A549 (cell line): ENCODE results near the gene MMP24OS. TPM values are rescaled to one million over a fixed set of nuclear protein-coding genes. Genes with fewer than 3 reads are reported as not detected.

Experiments used
- ATAC-seq, 2 experiments: fragments of 200-7000 bp in 1 of 2; fragments of >200 bp in 1 of 2; cut with Nextera tagmentation in 1 of 2; cut with Tn5 transposase in 1 of 2; 3 replicates each; pipeline versions ENCODE4 v1.8.0 to v1.9.1; 2018 to 2020; ENCODE audit warnings: mild to moderate bottlenecking in 1 of 2, moderate library complexity in 1 of 2
- CTCF ChIA-PET: fragments of 300-600 bp; sonication (Branson Sonifier 250); formaldehyde crosslinking; extraction: SDS; loops from one replicate; lab custom pipeline; 2021; ENCODE audit warnings: antibody characterized with exemption, inconsistent platforms; lab: Yijun Ruan, JAX
- POLR2A ChIA-PET: fragments of 350-600 bp; formaldehyde crosslinking; extraction: SDS; loops from one replicate; lab custom pipeline; 2021; ENCODE audit warnings: antibody characterized with exemption, inconsistent platforms; lab: Yijun Ruan, JAX
- DNase-seq, 2 experiments: peaks; one replicate each; pipeline versions ENCODE4 v3.0.0 to v3.0.0-alpha.2; 2011 to 2016; ENCODE audit warnings: low read depth in 1 of 2, low spot score in 1 of 2
- FAIRE-seq: peaks from 2 replicates; lab custom pipeline; 2011; peaks lifted over from hg19 to GRCh38; lab: Jason Lieb, UNC
- H3K27ac ChIP-seq, 2 experiments: fragments of >200 bp; sonication (Bioruptor Twin); formaldehyde crosslinking; 3 replicates each; pipeline ENCODE4 v1.5.1; 2016 to 2017
- H3K4me1 ChIP-seq: fragments of >200 bp; sonication (Bioruptor Twin); formaldehyde crosslinking; 3 replicates; pipeline ENCODE4 v1.6.1; 2016
- H3K4me2 ChIP-seq: fragments of >200 bp; sonication (Bioruptor Twin); formaldehyde crosslinking; 3 replicates; pipeline ENCODE4 v1.6.1; 2016
- H3K4me3 ChIP-seq: fragments of >200 bp; sonication (Bioruptor Twin); formaldehyde crosslinking; 3 replicates; pipeline ENCODE4 v1.5.1; 2016
- H3K9me3 ChIP-seq: fragments of >200 bp; sonication (Bioruptor Twin); formaldehyde crosslinking; 3 replicates; pipeline ENCODE4 v1.6.1; 2016
- ATOH8 ChIP-seq: fragments of 250-450 bp; sonication (Bioruptor Pico); IDR thresholded peaks from 2 replicates; pipeline ENCODE4 v1.5.0; 2020; ENCODE audit warnings: low read depth, mild to moderate bottlenecking, moderate library complexity
- CBX8 ChIP-seq: fragments of 200-600 bp; sonication (generic); IDR thresholded peaks from 2 replicates; pipeline ENCODE4 v1.6.1; 2016
- CEBPB ChIP-seq, 2 experiments: fragments of >200 bp in 1 of 2; sonication (Bioruptor Twin) in 1 of 2; formaldehyde crosslinking in 1 of 2; IDR thresholded peaks; 2 replicates each; pipeline ENCODE4 v1.6.1; 2012 to 2016
- CHD2 ChIP-seq: fragments of 150-350 bp; IDR thresholded peaks from 2 replicates; pipeline ENCODE4 v1.6.1; 2014; ENCODE audit warnings: low read length; ENCODE audit not compliant: partially characterized antibody
- FOSB ChIP-seq: fragments of 250-450 bp; sonication (Bioruptor Pico); IDR thresholded peaks from 2 replicates; pipeline ENCODE4 v1.5.0; 2020; ENCODE audit warnings: mild to moderate bottlenecking, moderate library complexity
- FOXS1 ChIP-seq: fragments of 250-450 bp; sonication (Bioruptor Pico); IDR thresholded peaks from 2 replicates; pipeline ENCODE4 v1.5.0; 2020; ENCODE audit warnings: mild to moderate bottlenecking, moderate library complexity
- HDAC2 ChIP-seq: fragments of 200-600 bp; sonication (generic); IDR thresholded peaks from 2 replicates; pipeline ENCODE4 v1.6.1; 2016
- HMGXB4 ChIP-seq: fragments of 250-450 bp; sonication (Bioruptor Pico); IDR thresholded peaks from 2 replicates; pipeline ENCODE4 v1.5.0; 2021; ENCODE audit warnings: mild to moderate bottlenecking, moderate library complexity, borderline replicate concordance
- HOXA7 ChIP-seq: fragments of 250-450 bp; sonication (Bioruptor Pico); IDR thresholded peaks from 2 replicates; pipeline ENCODE4 v1.5.0; 2020; ENCODE audit warnings: mild to moderate bottlenecking, moderate library complexity
- JUN ChIP-seq, 2 experiments: fragments of >200 bp; sonication (Bioruptor Twin); formaldehyde crosslinking; IDR thresholded peaks; 2 replicates in 1 of 2; 3 replicates in 1 of 2; pipeline ENCODE4 v1.6.1; 2016 to 2017
- JUNB ChIP-seq: fragments of >200 bp; sonication (Bioruptor Twin); formaldehyde crosslinking; IDR thresholded peaks from 2 replicates; pipeline ENCODE4 v1.6.1; 2016
- KDM5A ChIP-seq: fragments of 200-600 bp; sonication (generic); IDR thresholded peaks from 2 replicates; pipeline ENCODE4 v1.6.1; 2016; ENCODE audit warnings: antibody characterized with exemption, mild to moderate bottlenecking
- MAX ChIP-seq: IDR thresholded peaks from 2 replicates; pipeline ENCODE4 v1.6.1; 2012
- MYC ChIP-seq: IDR thresholded peaks from 2 replicates; pipeline ENCODE4 v1.6.1; 2012; ENCODE audit warnings: mild to moderate bottlenecking, inconsistent platforms, low read length, improper control_type of control experiment, borderline replicate concordance
- RARB ChIP-seq: fragments of 250-450 bp; sonication (Bioruptor Pico); IDR thresholded peaks from 2 replicates; pipeline ENCODE4 v1.8.0; 2021; ENCODE audit warnings: mild to moderate bottlenecking, moderate library complexity
- SMC3 ChIP-seq: fragments of >200 bp; sonication (Bioruptor Twin); formaldehyde crosslinking; IDR thresholded peaks from 3 replicates; pipeline ENCODE4 v1.6.1; 2018; ENCODE audit warnings: inconsistent platforms
- SREBF2 ChIP-seq: fragments of 450-650 bp; IDR thresholded peaks from 2 replicates; pipeline ENCODE4 v1.6.1; 2014; ENCODE audit warnings: mild to moderate bottlenecking, moderate library complexity
- TFCP2L1 ChIP-seq: fragments of 250-450 bp; sonication (Bioruptor Pico); IDR thresholded peaks from 2 replicates; pipeline ENCODE4 v1.5.0; 2021; ENCODE audit warnings: mild to moderate bottlenecking
- TP53 ChIP-seq: fragments of 250-450 bp; sonication (Bioruptor Pico); IDR thresholded peaks from 2 replicates; pipeline ENCODE4 v1.5.0; 2021; ENCODE audit warnings: mild to moderate bottlenecking, moderate library complexity
- USF2 ChIP-seq: fragments of 450-650 bp; IDR thresholded peaks from 2 replicates; pipeline ENCODE4 v1.6.1; 2014; ENCODE audit warnings: antibody characterized with exemption
- ZC3H11A ChIP-seq: fragments of 450-650 bp; IDR thresholded peaks from 2 replicates; pipeline ENCODE4 v1.6.1; 2014; ENCODE audit warnings: antibody characterized with exemption, mild to moderate bottlenecking
- ZFP36 ChIP-seq: fragments of 450-650 bp; IDR thresholded peaks from 2 replicates; pipeline ENCODE4 v1.6.1; 2014; ENCODE audit warnings: borderline replicate concordance; ENCODE audit not compliant: partially characterized antibody
- WGBS: methylation state at CpG from one replicate; pipeline ENCODE4 v1.1.6; 2017; ENCODE audit errors: missing lambda C conversion rate; 5-methylcytosine and 5-hydroxymethylcytosine counted together
- polyA plus RNA-seq, 4 experiments: library from polyadenylated mRNA; depleted of rRNA in 3 of 4; stranded (reverse); fragments of >200 nt; fragmentation: RNase III in 1 of 4; extraction: RNeasy Plus Mini Kit Qiagen cat#74134 plus additional on column Dnase treatment in 1 of 4; gene quantifications; 2 replicates in 3 of 4; 3 replicates in 1 of 4; pipeline ENCODE4 v1.2.3, GENCODE V29; 2011 to 2017

Gene MMP24OS
- polyA plus RNA-seq, 2 of the 4 experiments (the other 2 are of a cell fraction) = 13.6 to 40.5 TPM

DNA sequence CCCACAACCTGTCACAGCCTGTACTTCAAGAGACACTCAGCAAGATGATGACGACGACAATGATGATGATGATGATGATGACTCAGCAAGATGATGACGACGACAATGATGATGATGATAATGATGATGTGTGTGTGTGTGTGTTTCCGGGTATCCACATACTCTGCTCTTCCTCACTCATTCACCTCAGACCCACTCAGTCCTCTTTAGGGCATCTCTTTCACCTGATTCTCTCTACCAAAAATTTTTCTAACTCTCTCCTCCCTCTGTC lies 7.8 kb upstream of the MMP24OS start (continued):
- TF ChIP-seq HDAC2 = no peak
- TF ChIP-seq TFCP2L1 (CRISPR knock-in tag) = no peak
- TF ChIP-seq CBX8 = no peak
- TF ChIP-seq JUNB = no peak
- TF ChIP-seq ZC3H11A = no peak
- TF ChIP-seq RARB = no peak
- TF ChIP-seq ATOH8 (CRISPR knock-in tag) = no peak
- TF ChIP-seq USF2 = no peak
- TF ChIP-seq HOXA7 (CRISPR knock-in tag) = no peak
- TF ChIP-seq, all 56 proteins: peak for 3

DNA sequence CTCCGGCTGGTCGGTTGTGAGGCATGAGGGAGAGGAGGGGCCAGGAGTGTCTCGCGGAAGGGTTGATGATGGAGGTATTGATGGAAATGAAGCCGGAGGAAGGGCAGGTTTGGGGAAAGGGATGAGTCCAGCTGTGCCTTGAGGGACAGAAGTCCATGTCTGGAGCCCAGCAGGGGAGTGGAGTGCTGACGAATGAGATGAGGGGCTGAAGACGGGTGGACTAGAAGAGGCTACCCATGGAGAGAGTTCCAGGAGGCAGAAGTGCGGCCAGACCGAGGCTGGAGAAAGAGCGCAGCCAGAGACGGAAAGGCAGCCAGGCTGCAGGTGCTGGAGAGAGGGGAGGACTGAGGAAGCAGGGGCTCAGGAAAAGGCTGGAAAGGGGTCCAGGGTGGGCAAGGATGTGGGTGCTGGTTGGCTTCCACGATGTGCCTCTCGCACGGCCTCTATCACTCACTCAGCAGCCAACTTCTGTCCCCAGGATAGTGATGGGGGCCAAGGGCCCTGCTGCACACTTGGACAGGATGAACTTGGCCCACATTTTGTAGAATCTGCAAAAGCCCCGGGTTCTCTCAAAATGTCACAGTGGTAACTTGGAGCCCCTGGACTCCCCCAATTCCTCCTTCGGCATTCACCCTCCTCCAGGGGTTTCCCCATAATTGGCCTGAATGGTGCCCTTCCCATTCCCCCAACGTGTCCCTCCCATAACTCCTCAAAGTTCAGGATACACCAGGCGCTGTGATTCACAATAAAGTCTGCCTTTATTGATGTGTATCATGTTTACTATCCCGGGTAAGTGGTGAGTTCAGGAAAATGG lies 7.3 kb upstream of the MMP24OS start:
- Histone ChIP-seq H3K9me3 (no peaks in the 10 kb centered on the region), H3K4me1 (peaks cover 27% of the 10 kb centered on the region), H3K27ac (peak overlapping the region; percentile 82 to 98), H3K4me3 (peak overlapping the region; percentile 91), H3K4me2 (peak overlapping the region; percentile 80)
- CTCF ChIA-PET = interaction anchor here (0.6 to 10.6 kb wide), 6 partner anchors 9 to 411 kb away, joined by 3 to 138 read pairs (median 8); no protein-coding TSS in a partner anchor
- POLR2A ChIA-PET = interaction anchor here (0.5 to 2.1 kb wide), 16 partner anchors 9 to 729 kb away, joined by 3 to 11 read pairs (median 4); partner anchors contain the start of genes CEP250 and UQCC1
- TF ChIP-seq HMGXB4 (CRISPR knock-in tag) (no peak), MAX (no peak; the same call in 1 of the 2 replicates), TFCP2L1 (CRISPR knock-in tag) (no peak), FOXS1 (no peak), SREBF2 (no peak), CEBPB (IDR thresholded peaks at IDR 0.05) (no peak), JUNB (no peak), FOSB (CRISPR knock-in tag) (no peak), CHD2 (no peak), KDM5A (no peak), JUN (IDR thresholded peaks at IDR 0.05) (no peak), ZFP36 (no peak), SMC3 (no peak), HDAC2 (no peak), MYC (no peak), CBX8 (no peak), TP53 (CRISPR knock-in tag) (no peak)
- no peak for FAIRE-seq
- WGBS = 55% methylated on average over 19 of the region's 19 CpGs
- ATAC-seq = peak in 1 of 2 experiments; percentile 9; a peak in 5 of 6 replicates
- DNase-seq = no peak
